ENCODE data around the gene CLCF1. TPM values are rescaled to one million over a fixed set of nuclear protein-coding genes. Genes with fewer than 3 reads are reported as not detected.

CLCF1 gene
- polyA plus RNA-seq, 1 donor from 2014 or later: not detected

DNA sequence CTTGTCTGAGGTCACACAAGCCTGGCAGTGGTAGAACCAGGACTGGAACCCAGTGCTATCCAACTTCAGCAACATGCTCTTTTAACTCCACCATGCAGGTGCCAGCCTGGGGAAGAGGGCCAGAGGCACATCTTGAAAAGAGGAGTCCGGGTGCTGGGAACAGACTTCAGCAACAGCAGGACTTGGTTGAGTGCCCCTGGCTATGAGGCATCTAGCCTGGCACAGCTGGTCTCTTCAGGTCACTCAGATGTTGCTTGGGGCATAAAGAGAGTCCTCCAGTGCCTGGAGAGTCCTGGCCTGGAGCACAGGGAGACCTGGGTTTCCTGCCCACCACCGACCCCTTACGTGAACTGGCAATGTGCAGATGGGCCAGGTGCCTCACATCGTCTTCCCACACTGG lies 5.1 kb upstream of the CLCF1 start:
- no peak overlapping the region for H3K9ac ChIP-seq (ENCODE audit: low read length)
- H3K36me3 ChIP-seq (ENCODE audit: insufficient read depth, low read length): no peaks in the 10 kb centered on the region
- no peak overlapping the region for H2AFZ ChIP-seq (ENCODE audit: low read depth, low read length)
- H3F3A ChIP-seq (ENCODE audit: insufficient read depth, low read length, poor library complexity, severe bottlenecking): no peaks in the 10 kb centered on the region
- peaks cover 27% of the 10 kb centered on the region for H3K27me3 ChIP-seq (ENCODE audit: insufficient read depth, low read depth, low read length)
- TF ChIP-seq EP300 (conservative IDR thresholded peaks at IDR 0.05; ENCODE audit: poor library complexity, severe bottlenecking) (no peak), RAD21 (conservative IDR thresholded peaks at IDR 0.05) (no peak), SMC3 (conservative IDR thresholded peaks at IDR 0.05; ENCODE audit: poor library complexity) (no peak), EZH2 (IDR thresholded peaks at IDR 0.05; ENCODE audit: borderline replicate concordance, insufficient read depth, low read length, poor library complexity, severe bottlenecking) (no peak), TAF1 (IDR thresholded peaks at IDR 0.05; ENCODE audit: low read depth) (no peak), MXI1 (conservative IDR thresholded peaks at IDR 0.05; ENCODE audit: poor library complexity, severe bottlenecking) (no peak), POLR2AphosphoS5 (IDR thresholded peaks at IDR 0.05) (no peak), CTCF (IDR thresholded peaks at IDR 0.05; ENCODE audit: poor library complexity, severe bottlenecking) (no peak)
- TF ChIP-seq, protein P1, sequence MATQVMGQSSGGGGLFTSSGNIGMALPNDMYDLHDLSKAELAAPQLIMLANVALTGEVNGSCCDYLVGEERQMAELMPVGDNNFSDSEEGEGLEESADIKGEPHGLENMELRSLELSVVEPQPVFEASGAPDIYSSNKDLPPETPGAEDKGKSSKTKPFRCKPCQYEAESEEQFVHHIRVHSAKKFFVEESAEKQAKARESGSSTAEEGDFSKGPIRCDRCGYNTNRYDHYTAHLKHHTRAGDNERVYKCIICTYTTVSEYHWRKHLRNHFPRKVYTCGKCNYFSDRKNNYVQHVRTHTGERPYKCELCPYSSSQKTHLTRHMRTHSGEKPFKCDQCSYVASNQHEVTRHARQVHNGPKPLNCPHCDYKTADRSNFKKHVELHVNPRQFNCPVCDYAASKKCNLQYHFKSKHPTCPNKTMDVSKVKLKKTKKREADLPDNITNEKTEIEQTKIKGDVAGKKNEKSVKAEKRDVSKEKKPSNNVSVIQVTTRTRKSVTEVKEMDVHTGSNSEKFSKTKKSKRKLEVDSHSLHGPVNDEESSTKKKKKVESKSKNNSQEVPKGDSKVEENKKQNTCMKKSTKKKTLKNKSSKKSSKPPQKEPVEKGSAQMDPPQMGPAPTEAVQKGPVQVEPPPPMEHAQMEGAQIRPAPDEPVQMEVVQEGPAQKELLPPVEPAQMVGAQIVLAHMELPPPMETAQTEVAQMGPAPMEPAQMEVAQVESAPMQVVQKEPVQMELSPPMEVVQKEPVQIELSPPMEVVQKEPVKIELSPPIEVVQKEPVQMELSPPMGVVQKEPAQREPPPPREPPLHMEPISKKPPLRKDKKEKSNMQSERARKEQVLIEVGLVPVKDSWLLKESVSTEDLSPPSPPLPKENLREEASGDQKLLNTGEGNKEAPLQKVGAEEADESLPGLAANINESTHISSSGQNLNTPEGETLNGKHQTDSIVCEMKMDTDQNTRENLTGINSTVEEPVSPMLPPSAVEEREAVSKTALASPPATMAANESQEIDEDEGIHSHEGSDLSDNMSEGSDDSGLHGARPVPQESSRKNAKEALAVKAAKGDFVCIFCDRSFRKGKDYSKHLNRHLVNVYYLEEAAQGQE (IDR thresholded peaks at IDR 0.05; ENCODE audit: borderline replicate concordance): no peak
- H3K9me3 ChIP-seq (ENCODE audit: low read length): no peaks in the 10 kb centered on the region
- no peak overlapping the region for H3K27ac ChIP-seq (ENCODE audit: low read length)
- no peaks in the 10 kb centered on the region for H4K20me1 ChIP-seq (ENCODE audit: insufficient read depth)
- H3K9me2 ChIP-seq (ENCODE audit: insufficient read depth, low read length): no peaks in the 10 kb centered on the region
- no peak overlapping the region for H3K4me3 ChIP-seq (ENCODE audit: low read length)
- H3K79me2 ChIP-seq (replicated peaks; ENCODE audit: insufficient read depth, low read length): no peaks in the 10 kb centered on the region
- H3K4me2 ChIP-seq (ENCODE audit: low read length): no peak overlapping the region

DNA sequence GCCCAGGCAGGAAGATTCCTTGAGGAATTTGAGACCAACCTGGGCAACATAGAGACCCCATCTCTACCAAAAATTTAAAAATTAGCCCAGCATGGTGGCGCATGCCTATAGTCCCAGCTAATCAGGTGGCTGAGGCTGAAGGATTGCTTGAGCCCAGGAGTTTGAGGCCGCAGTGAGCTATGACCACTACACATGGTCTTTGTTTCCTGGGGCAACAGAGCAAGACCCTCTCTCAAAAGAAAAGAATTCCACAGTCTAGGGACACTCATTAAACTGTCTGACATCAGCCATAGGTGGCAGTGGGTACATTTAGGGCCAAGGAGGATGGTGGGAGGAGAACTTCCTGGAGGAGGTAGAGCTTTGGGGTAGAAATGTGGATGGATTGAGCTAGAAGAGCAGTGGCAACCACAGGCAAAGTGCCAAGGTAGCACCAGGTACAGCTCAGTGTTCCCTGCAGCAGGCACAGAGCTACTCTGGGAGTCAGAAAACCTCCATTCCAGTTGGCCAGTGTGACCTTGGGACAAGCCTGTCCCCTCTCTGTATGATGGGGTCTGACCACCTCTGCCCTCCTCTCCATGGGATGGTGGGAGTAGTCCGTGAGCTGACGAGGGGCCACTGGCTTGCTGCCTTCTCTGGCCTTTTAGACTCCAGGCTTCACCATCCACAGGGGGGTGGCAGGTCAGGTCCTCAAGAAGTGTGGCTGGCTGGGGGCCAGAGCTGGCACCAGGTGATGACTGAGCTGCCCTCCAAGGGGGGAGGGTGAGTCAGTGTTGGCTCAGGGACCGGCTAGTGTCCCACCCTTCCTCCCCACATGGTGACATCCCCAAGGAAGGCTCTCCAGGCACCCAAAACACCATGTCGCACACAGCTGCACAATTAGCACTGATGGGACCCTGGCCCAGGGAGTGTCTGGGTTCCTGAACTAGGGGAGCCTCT lies 3.7 kb upstream of the CLCF1 start:
- H3F3A ChIP-seq (ENCODE audit: insufficient read depth, low read length, poor library complexity, severe bottlenecking): no peaks in the 10 kb centered on the region
- H4K20me1 ChIP-seq (ENCODE audit: insufficient read depth): no peaks in the 10 kb centered on the region
- no peak overlapping the region for H2AFZ ChIP-seq (ENCODE audit: low read depth, low read length)
- H3K9me3 ChIP-seq (ENCODE audit: low read length): no peaks in the 10 kb centered on the region
- H3K27me3 ChIP-seq (ENCODE audit: insufficient read depth, low read depth, low read length): peaks cover 35% of the 10 kb centered on the region
- no peak overlapping the region for H3K4me3 ChIP-seq (ENCODE audit: low read length)
- H3K4me2 ChIP-seq (ENCODE audit: low read length): no peak overlapping the region
- H3K9me2 ChIP-seq (ENCODE audit: insufficient read depth, low read length): no peaks in the 10 kb centered on the region
- no peak overlapping the region for H3K9ac ChIP-seq (ENCODE audit: low read length)
- no peaks in the 10 kb centered on the region for H3K79me2 ChIP-seq (replicated peaks; ENCODE audit: insufficient read depth, low read length)
- no peaks in the 10 kb centered on the region for H3K36me3 ChIP-seq (ENCODE audit: insufficient read depth, low read length)
- TF ChIP-seq RAD21 (conservative IDR thresholded peaks at IDR 0.05): no peak
- no peak for TF ChIP-seq EZH2 (IDR thresholded peaks at IDR 0.05; ENCODE audit: borderline replicate concordance, insufficient read depth, low read length, poor library complexity, severe bottlenecking)
- no peak for TF ChIP-seq EP300 (conservative IDR thresholded peaks at IDR 0.05; ENCODE audit: poor library complexity, severe bottlenecking)
- TF ChIP-seq CTCF (IDR thresholded peaks at IDR 0.05; ENCODE audit: poor library complexity, severe bottlenecking): no peak
- TF ChIP-seq MXI1 (conservative IDR thresholded peaks at IDR 0.05; ENCODE audit: poor library complexity, severe bottlenecking): no peak
- no peak for TF ChIP-seq SMC3 (conservative IDR thresholded peaks at IDR 0.05; ENCODE audit: poor library complexity)
- no peak for TF ChIP-seq POLR2AphosphoS5 (IDR thresholded peaks at IDR 0.05)
- TF ChIP-seq, protein P1 (IDR thresholded peaks at IDR 0.05; ENCODE audit: borderline replicate concordance): no peak
- TF ChIP-seq TAF1 (IDR thresholded peaks at IDR 0.05; ENCODE audit: low read depth): no peak
- no peak overlapping the region for H3K27ac ChIP-seq (ENCODE audit: low read length)

Data from neural cell (in vitro differentiated cells).